Calu3 (cell line): Measurements from ENCODE around the gene KCNJ15. TPM values are rescaled to one million over a fixed set of nuclear protein-coding genes. Genes with fewer than 3 reads are reported as not detected.

Source experiments
- BruUV-seq: library from RNA; stranded (reverse); fragments of 400-500 nt; replicated peaks from 2 replicates; lab custom pipeline; 2021; lab: Mats Ljungman, UMichigan
- CTCF ChIA-PET: fragments of 300-600 bp; sonication (Branson Sonifier 250); formaldehyde crosslinking; loops from one replicate; lab custom pipeline; 2022; ENCODE audit warnings: antibody characterized with exemption; lab: Charles Lee
- DNase-seq: peaks from one replicate; pipeline ENCODE4 v3.0.0; 2022
- H3K27ac Mint-ChIP-seq: one replicate; pipeline ENCODE4 v1.8.0; 2022; ENCODE audit warnings: mixed read lengths; ENCODE audit not compliant: unreplicated experiment
- H3K27me3 Mint-ChIP-seq: one replicate; pipeline ENCODE4 v1.8.0; 2022; ENCODE audit warnings: mixed read lengths; ENCODE audit not compliant: unreplicated experiment
- H3K36me3 Mint-ChIP-seq: one replicate; pipeline ENCODE4 v1.8.0; 2022; ENCODE audit warnings: mild to moderate bottlenecking, moderate library complexity, mixed read lengths; ENCODE audit not compliant: insufficient read depth, unreplicated experiment
- H3K4me1 Mint-ChIP-seq: one replicate; pipeline ENCODE4 v1.8.0; 2022; ENCODE audit warnings: mild to moderate bottlenecking, low read depth, mixed read lengths; ENCODE audit not compliant: unreplicated experiment
- H3K4me3 Mint-ChIP-seq: one replicate; pipeline ENCODE4 v1.8.0; 2022; ENCODE audit warnings: mild to moderate bottlenecking, low read depth, moderate library complexity, mixed read lengths; ENCODE audit not compliant: unreplicated experiment
- H3K9me3 Mint-ChIP-seq: one replicate; pipeline ENCODE4 v1.8.0; 2022; ENCODE audit warnings: low read depth, mixed read lengths; ENCODE audit not compliant: unreplicated experiment
- CTCF ChIP-seq: fragments of 200-600 bp; IDR thresholded peaks from one replicate; pipeline ENCODE4 v1.8.0; 2022; ENCODE audit warnings: antibody characterized with exemption; ENCODE audit not compliant: unreplicated experiment
- intact Hi-C: fragments of 100-400 bp; cut with micrococcal nuclease; formaldehyde crosslinking; loops from one replicate; pipeline ENCODE4 v1.10.0; 2022; ENCODE audit not compliant: unreplicated experiment
- total RNA-seq: library from RNA; stranded (reverse); gene quantifications from 2 replicates; pipeline ENCODE4 v1.2.3, GENCODE V29; 2022

KCNJ15 gene
- total RNA-seq, 1 experiment from 2014 or later: 48.0 TPM

- DNase-seq: no peak
- no peaks in the 10 kb centered on the region for H3K27me3 Mint-ChIP-seq
- peaks cover 25% of the 10 kb centered on the region for H3K4me1 Mint-ChIP-seq
- H3K27ac Mint-ChIP-seq: no peak overlapping the region
- TF ChIP-seq CTCF: no peak
- intact Hi-C loops: no loop called here
- H3K36me3 Mint-ChIP-seq: peaks cover 6% of the 10 kb centered on the region
- H3K4me3 Mint-ChIP-seq: no peak overlapping the region
- BruUV-seq: no TSS peak
- no peaks in the 10 kb centered on the region for H3K9me3 Mint-ChIP-seq
- CTCF ChIA-PET: no interaction called here
These were observed 33.1 kb downstream of the KCNJ15 start for GRCh38 chr21:38289705-38290485.

DNA sequence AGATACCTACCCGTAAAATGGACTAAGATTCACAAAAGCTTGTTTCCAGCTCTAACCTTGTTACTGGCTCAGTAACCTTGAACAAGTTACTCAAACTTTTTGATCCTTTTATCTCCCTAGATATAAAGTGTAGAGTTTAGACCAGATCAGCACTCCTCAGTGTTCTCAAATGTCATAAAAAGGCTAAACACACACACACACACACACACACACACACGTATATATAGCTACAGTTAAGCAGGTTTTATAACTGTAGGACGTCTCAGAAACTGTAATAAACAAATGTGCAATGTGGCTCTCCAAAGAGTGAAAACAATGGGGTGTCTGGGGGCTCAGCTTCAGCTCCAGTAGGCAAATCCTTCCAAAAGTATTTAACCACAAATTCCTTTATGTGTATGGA, 34.0 kb downstream of the KCNJ15 start:
- Mint-ChIP-seq H3K36me3 (peaks cover 6% of the 10 kb centered on the region), H3K4me1 (peaks cover 17% of the 10 kb centered on the region), H3K27me3 (no peaks in the 10 kb centered on the region), H3K9me3 (no peaks in the 10 kb centered on the region), H3K27ac (no peak overlapping the region), H3K4me3 (no peak overlapping the region)
- BruUV-seq: no TSS peak
- intact Hi-C loops: no loop called here
- CTCF ChIA-PET: interaction anchor here (1.4 kb wide), 1 partner anchor 71 kb away, joined by 3 read pairs; no protein-coding TSS in a partner anchor
- no peak for TF ChIP-seq CTCF
- no peak for DNase-seq

DNA sequence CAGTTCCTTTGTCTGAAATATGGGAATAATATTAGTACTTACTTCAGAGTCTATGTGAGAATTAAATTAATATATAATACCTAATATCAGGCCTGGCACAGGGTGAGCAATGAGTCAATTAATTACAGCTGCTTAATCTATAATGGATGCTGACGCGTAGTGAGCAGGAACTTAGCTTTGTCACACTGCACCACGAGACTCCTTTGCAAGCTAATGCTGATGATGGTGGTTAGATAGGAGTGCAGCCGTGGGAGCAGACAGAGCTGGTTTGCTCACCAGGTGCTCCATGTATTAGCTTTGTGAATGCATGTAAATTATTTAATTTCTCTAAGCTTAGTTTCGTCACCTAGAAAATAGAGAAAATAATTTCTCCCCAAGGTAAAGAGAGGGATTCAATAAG, 35.1 kb downstream of the KCNJ15 start:
- TF ChIP-seq CTCF: no peak
- CTCF ChIA-PET: interaction anchor here (1.4 kb wide), 1 partner anchor 73 kb away, joined by 3 read pairs; no protein-coding TSS in a partner anchor
- Mint-ChIP-seq H3K27me3 (no peaks in the 10 kb centered on the region), H3K36me3 (peaks cover 6% of the 10 kb centered on the region), H3K9me3 (no peaks in the 10 kb centered on the region), H3K4me1 (peaks cover 10% of the 10 kb centered on the region), H3K27ac (no peak overlapping the region), H3K4me3 (no peak overlapping the region)
- no peak for DNase-seq
- intact Hi-C loops: no loop called here
- BruUV-seq: no TSS peak

DNA sequence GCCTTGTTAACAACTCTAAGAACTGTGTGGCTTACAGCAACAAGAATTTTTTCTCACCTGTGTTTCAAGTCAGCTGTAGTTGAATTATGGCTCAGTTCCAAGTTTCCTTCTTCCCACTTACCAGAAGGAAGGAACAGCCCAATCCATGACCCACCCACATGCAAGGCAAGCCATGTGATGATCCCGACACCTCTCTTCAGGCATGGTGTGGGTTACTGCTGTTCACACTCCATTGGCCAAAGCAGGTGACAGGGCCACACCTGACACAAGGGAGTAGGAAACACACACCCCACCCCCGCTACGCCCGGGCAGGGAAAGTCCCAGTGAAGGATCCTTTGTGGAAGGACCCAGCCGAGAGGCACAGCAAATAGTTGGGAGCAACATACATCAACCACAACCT, 36.3 kb downstream of the KCNJ15 start:
- intact Hi-C loops: no loop called here
- BruUV-seq: no TSS peak
- Mint-ChIP-seq H3K36me3 (peaks cover 6% of the 10 kb centered on the region), H3K4me3 (no peak overlapping the region), H3K4me1 (peaks cover 10% of the 10 kb centered on the region), H3K9me3 (no peaks in the 10 kb centered on the region), H3K27ac (no peak overlapping the region), H3K27me3 (no peaks in the 10 kb centered on the region)
- DNase-seq: no peak
- CTCF ChIA-PET: interaction anchor here (0.7 kb wide), 1 partner anchor 648 kb away, joined by 6 read pairs; no protein-coding TSS in a partner anchor
- no peak for TF ChIP-seq CTCF
